ENCODE results near the gene XYLT1. TPM values are rescaled to one million over a fixed set of nuclear protein-coding genes. Genes with fewer than 3 reads are reported as not detected.
"Not testable (repeated sequence)": the region's sequence is repeated elsewhere in the genome, so short reads cannot be mapped to it uniquely, and the experiment has no call there.

XYLT1 gene
- total RNA-seq, 2 donors from 2014 or later, result 32.4 to 33.1 TPM

- DNase-seq (ENCODE audit: low spot score), result no peak
- intact Hi-C loops (cut with DNase I), result no loop called here
Observed at GRCh38 chr16:17308186-17308585, 162.6 kb downstream of the XYLT1 start.

GRCh38 chr16:17307504-17307903 is 163.3 kb downstream of the XYLT1 start:
- DNase-seq (ENCODE audit: low spot score), result no peak
- intact Hi-C loops (cut with DNase I), result no loop called here

GRCh38 chr16:17306745-17307144 is 164.0 kb downstream of the XYLT1 start:
- DNase-seq (ENCODE audit: low spot score), result no peak
- intact Hi-C loops (cut with DNase I), result no loop called here

- intact Hi-C loops (cut with DNase I); DNase-seq (ENCODE audit: low spot score): not testable (repeated sequence)
Observed at GRCh38 chr16:17306211-17306610, 164.5 kb downstream of the XYLT1 start.

GRCh38 chr16:17305694-17306093 is 165.1 kb downstream of the XYLT1 start:
- no peak for DNase-seq (ENCODE audit: low spot score)
- intact Hi-C loops (cut with DNase I), result no loop called here

- DNase-seq (ENCODE audit: low spot score), result no peak
- intact Hi-C loops (cut with DNase I), result no loop called here
Observed at GRCh38 chr16:17304491-17305119, 166.2 kb downstream of the XYLT1 start.

GRCh38 chr16:17304106-17304490 is 166.7 kb downstream of the XYLT1 start:
- no peak for DNase-seq (ENCODE audit: low spot score)
- intact Hi-C loops (cut with DNase I), result no loop called here

GRCh38 chr16:17303101-17303500 is 167.7 kb downstream of the XYLT1 start:
- intact Hi-C loops (cut with DNase I), result no loop called here
- no peak for DNase-seq (ENCODE audit: low spot score)

GRCh38 chr16:17302620-17303019 is 168.1 kb downstream of the XYLT1 start:
- no peak for DNase-seq (ENCODE audit: low spot score)
- intact Hi-C loops (cut with DNase I), result no loop called here

- intact Hi-C loops (cut with DNase I), result no loop called here
- no peak for DNase-seq (ENCODE audit: low spot score)
Observed at GRCh38 chr16:17302214-17302613, 168.5 kb downstream of the XYLT1 start.

GRCh38 chr16:17301593-17302135 is 169.1 kb downstream of the XYLT1 start:
- intact Hi-C loops (cut with DNase I), result no loop called here
- no peak for DNase-seq (ENCODE audit: low spot score)

GRCh38 chr16:17301184-17301583 is 169.6 kb downstream of the XYLT1 start:
- intact Hi-C loops (cut with DNase I), result no loop called here
- no peak for DNase-seq (ENCODE audit: low spot score)

GRCh38 chr16:17299790-17300189 is 171.0 kb downstream of the XYLT1 start:
- intact Hi-C loops (cut with DNase I), result loop anchor here in 1 of 2 donors (10.0 kb wide), 1 partner anchor 545 kb away; no protein-coding TSS in a partner anchor
- no peak for DNase-seq (ENCODE audit: low spot score)

- intact Hi-C loops (cut with DNase I), result loop anchor here in 1 of 2 donors (10.0 kb wide), 1 partner anchor 547 kb away; no protein-coding TSS in a partner anchor
- DNase-seq (ENCODE audit: low spot score), result no peak
Observed at GRCh38 chr16:17298238-17298637, 172.5 kb downstream of the XYLT1 start.

GRCh38 chr16:17296431-17296830 is 174.3 kb downstream of the XYLT1 start:
- intact Hi-C loops (cut with DNase I), result loop anchor here in 1 of 2 donors (10.0 kb wide), 1 partner anchor 548 kb away; no protein-coding TSS in a partner anchor
- no peak for DNase-seq (ENCODE audit: low spot score)

GRCh38 chr16:17295948-17296347 is 174.8 kb downstream of the XYLT1 start:
- intact Hi-C loops (cut with DNase I), result loop anchor here in 1 of 2 donors (10.0 kb wide), 1 partner anchor 549 kb away; no protein-coding TSS in a partner anchor

GRCh38 chr16:17294856-17295255 is 175.9 kb downstream of the XYLT1 start:
- no peak for DNase-seq (ENCODE audit: low spot score)
- intact Hi-C loops (cut with DNase I), result loop anchor here in 1 of 2 donors (10.0 kb wide), 1 partner anchor 550 kb away; no protein-coding TSS in a partner anchor

More at GRCh38 chr16:17295948-17296347, 174.8 kb downstream of the XYLT1 start:
- DNase-seq (ENCODE audit: low spot score), result no peak

GRCh38 chr16:17293813-17294558 is 176.8 kb downstream of the XYLT1 start:
- intact Hi-C loops (cut with DNase I), result loop anchor here in 1 of 2 donors (10.0 kb wide), 1 partner anchor 551 kb away; no protein-coding TSS in a partner anchor
- no peak for DNase-seq (ENCODE audit: low spot score)

- intact Hi-C loops (cut with DNase I), result loop anchor here in 1 of 2 donors (10.0 kb wide), 1 partner anchor 554 kb away; no protein-coding TSS in a partner anchor
Observed at GRCh38 chr16:17291289-17291688, 179.5 kb downstream of the XYLT1 start.

More at GRCh38 chr16:17291289-17291688, 179.5 kb downstream of the XYLT1 start:
- no peak for DNase-seq (ENCODE audit: low spot score)
